ENCODE data around the gene EGR1. TPM values are rescaled to one million over a fixed set of nuclear protein-coding genes. Genes with fewer than 3 reads are reported as not detected.
A peak's percentile ranks its signal among the peaks of the same experiment; 100 is the strongest.

Gene EGR1
- total RNA-seq, 2 donors from 2014 or later = 115 to 412 TPM

- peak; percentile 96 for DNase-seq (ENCODE audit: low spot score)
- intact Hi-C loops (cut with DNase I) = loop anchor here in 1 of 2 donors (2.0 kb wide), 1 partner anchor 55 kb away; no protein-coding TSS in a partner anchor
These were observed 15.6 kb upstream of the EGR1 start for GRCh38 chr5:138449501-138450239.

- intact Hi-C loops (cut with DNase I) = loop anchor here in 1 of 2 donors (2.0 kb wide), 1 partner anchor 54 kb away; no protein-coding TSS in a partner anchor
- no peak for DNase-seq (ENCODE audit: low spot score)
These were observed 14.3 kb upstream of the EGR1 start for GRCh38 chr5:138450971-138451370.

- intact Hi-C loops (cut with DNase I) = loop anchor here in 1 of 2 donors (2.0 kb wide), 1 partner anchor 50 kb away; no protein-coding TSS in a partner anchor
- peak; percentile 32 for DNase-seq (ENCODE audit: low spot score)
These were observed 12.6 kb upstream of the EGR1 start for GRCh38 chr5:138452720-138453119.

- intact Hi-C loops (cut with DNase I) = loop anchor here in 1 of 2 donors (2.0 kb wide), 1 partner anchor 49 kb away; no protein-coding TSS in a partner anchor
These were observed 11.7 kb upstream of the EGR1 start for GRCh38 chr5:138453590-138453989.

GRCh38 chr5:138454121-138454520 lies 11.2 kb upstream of the EGR1 start:
- intact Hi-C loops (cut with DNase I) = no loop called here

More at GRCh38 chr5:138453590-138453989, 11.7 kb upstream of the EGR1 start:
- peak; percentile 30 for DNase-seq (ENCODE audit: low spot score)

GRCh38 chr5:138455232-138455930 lies 9.9 kb upstream of the EGR1 start:
- intact Hi-C loops (cut with DNase I) = no loop called here
- peak; percentile 72 for DNase-seq (ENCODE audit: low spot score)

More at GRCh38 chr5:138454121-138454520, 11.2 kb upstream of the EGR1 start:
- DNase-seq (ENCODE audit: low spot score) = peak; percentile 31

GRCh38 chr5:138457531-138458275 lies 7.6 kb upstream of the EGR1 start:
- peak; percentile 34 for DNase-seq (ENCODE audit: low spot score)

GRCh38 chr5:138458384-138458783 lies 6.9 kb upstream of the EGR1 start:
- peak; percentile 75 for DNase-seq (ENCODE audit: low spot score)
- intact Hi-C loops (cut with DNase I) = no loop called here

More at GRCh38 chr5:138457531-138458275, 7.6 kb upstream of the EGR1 start:
- intact Hi-C loops (cut with DNase I) = no loop called here

GRCh38 chr5:138458856-138459255 lies 6.4 kb upstream of the EGR1 start:
- intact Hi-C loops (cut with DNase I) = no loop called here
- DNase-seq (ENCODE audit: low spot score) = peak; percentile 56

GRCh38 chr5:138459311-138459933 lies 5.9 kb upstream of the EGR1 start:
- intact Hi-C loops (cut with DNase I) = no loop called here

GRCh38 chr5:138460032-138460693 lies 5.1 kb upstream of the EGR1 start:
- intact Hi-C loops (cut with DNase I) = no loop called here
- peak; percentile 50 for DNase-seq (ENCODE audit: low spot score)

More at GRCh38 chr5:138459311-138459933, 5.9 kb upstream of the EGR1 start:
- DNase-seq (ENCODE audit: low spot score) = peak; percentile 86

- DNase-seq (ENCODE audit: low spot score) = peak; percentile 81
- intact Hi-C loops (cut with DNase I) = no loop called here
These were observed 3.7 kb upstream of the EGR1 start for GRCh38 chr5:138461343-138462125.

GRCh38 chr5:138463419-138464007 lies 1.8 kb upstream of the EGR1 start:
- intact Hi-C loops (cut with DNase I) = no loop called here
- no peak for DNase-seq (ENCODE audit: low spot score)

GRCh38 chr5:138464008-138464387 lies 1.3 kb upstream of the EGR1 start:
- intact Hi-C loops (cut with DNase I) = no loop called here
- DNase-seq (ENCODE audit: low spot score) = peak; percentile 99

- intact Hi-C loops (cut with DNase I) = no loop called here
- DNase-seq (ENCODE audit: low spot score) = peak; percentile 99
These were observed 655 bp upstream of the EGR1 start for GRCh38 chr5:138464388-138465260.

GRCh38 chr5:138466125-138466899 lies 1.0 kb downstream of the EGR1 start:
- intact Hi-C loops (cut with DNase I) = no loop called here

More at GRCh38 chr5:138466125-138466899, 1.0 kb downstream of the EGR1 start:
- no peak for DNase-seq (ENCODE audit: low spot score)
